ENCODE data around the gene LUZP2. TPM values are rescaled to one million over a fixed set of nuclear protein-coding genes. Genes with fewer than 3 reads are reported as not detected.

LUZP2 gene
- total RNA-seq, 1 experiment from 2014 or later: 3.8 TPM

- no peak for TF ChIP-seq ARID4B (CRISPR knock-in tag; IDR thresholded peaks at IDR 0.05; ENCODE audit: borderline replicate concordance)
- no peak for TF ChIP-seq ZNF671 (CRISPR knock-in tag; IDR thresholded peaks at IDR 0.05)
- TF ChIP-seq SP1 (CRISPR knock-in tag; conservative IDR thresholded peaks at IDR 0.05): no peak
These were observed 406.7 kb downstream of the LUZP2 start (continued) for GRCh38 chr11:24903555-24903954.

GRCh38 chr11:24925091-24925490, 428.2 kb downstream of the LUZP2 start:
- DNase-seq (ENCODE audit: low spot score) (no peak), ATAC-seq (no peak)
- CTCF ChIA-PET: no interaction called here
- no peak overlapping the region for H3K27ac Mint-ChIP-seq
- peaks cover 3% of the 10 kb centered on the region; the same call in 1 of the 2 replicates for H3K36me3 Mint-ChIP-seq
- TF ChIP-seq E2F4 (CRISPR knock-in tag; IDR thresholded peaks at IDR 0.05; ENCODE audit: borderline replicate concordance, low read depth) (no peak), TEAD1 (CRISPR knock-in tag; IDR thresholded peaks at IDR 0.05) (no peak), ZNF396 (CRISPR knock-in tag; IDR thresholded peaks at IDR 0.05; ENCODE audit: borderline replicate concordance) (no peak), KAT7 (CRISPR knock-in tag; IDR thresholded peaks at IDR 0.05; ENCODE audit: borderline replicate concordance) (no peak), GABPB1 (CRISPR knock-in tag; IDR thresholded peaks at IDR 0.05) (no peak), MXD4 (CRISPR knock-in tag; IDR thresholded peaks at IDR 0.05; ENCODE audit: borderline replicate concordance) (no peak), ZNF317 (CRISPR knock-in tag; IDR thresholded peaks at IDR 0.05; ENCODE audit: borderline replicate concordance, low read depth) (no peak), TCF7 (CRISPR knock-in tag; IDR thresholded peaks at IDR 0.05; ENCODE audit: low read depth) (no peak), CDX4 (CRISPR knock-in tag; IDR thresholded peaks at IDR 0.05; ENCODE audit: borderline replicate concordance) (no peak)
- H3K4me3 Mint-ChIP-seq: no peak overlapping the region
- POLR2A ChIA-PET: no interaction called here
- no peaks in the 10 kb centered on the region for H3K4me1 Mint-ChIP-seq
- no peaks in the 10 kb centered on the region for H3K27me3 Mint-ChIP-seq (ENCODE audit: low read depth)
- peaks cover 35% of the 10 kb centered on the region for H3K9me3 Mint-ChIP-seq

- Mint-ChIP-seq H3K9me3 (peaks cover 30% of the 10 kb centered on the region), H3K27ac (no peak overlapping the region), H3K4me3 (no peak overlapping the region), H3K36me3 (peaks cover 11% of the 10 kb centered on the region), H3K27me3 (ENCODE audit: low read depth) (no peaks in the 10 kb centered on the region), H3K4me1 (peaks cover 22% of the 10 kb centered on the region)
- ChIA-PET CTCF (no interaction called here), POLR2A (interaction anchor here (0.6 kb wide), 1 partner anchor 26 kb away, joined by 3 read pairs; no protein-coding TSS in a partner anchor)
- DNase-seq (ENCODE audit: low spot score) (no peak), ATAC-seq (no peak)
- TF ChIP-seq ZNF232 (CRISPR knock-in tag; IDR thresholded peaks at IDR 0.05) (no peak), E2F1 (CRISPR knock-in tag; IDR thresholded peaks at IDR 0.05) (no peak), USF1 (CRISPR knock-in tag; IDR thresholded peaks at IDR 0.05) (no peak), E2F4 (CRISPR knock-in tag; IDR thresholded peaks at IDR 0.05; ENCODE audit: borderline replicate concordance, low read depth) (no peak)
These were observed 435.5 kb downstream of the LUZP2 start for GRCh38 chr11:24932110-24933000.
